NCI-H748 (cell line): ENCODE data around the gene SLC5A10.

ENCODE experiments used
- DNase-seq: peaks from one replicate; lab custom pipeline; 2025; ENCODE audit not compliant: unreplicated experiment; lab: John Stamatoyannopoulos, UW

Gene SLC5A10

GRCh38 chr17:18963126-18964017 lies 11.4 kb downstream of the SLC5A10 start:
- DNase-seq, result no peak

- no peak for DNase-seq
Observed at GRCh38 chr17:18964018-18964351, 12.0 kb downstream of the SLC5A10 start.

- DNase-seq, result no peak
Observed at GRCh38 chr17:18964550-18964949, 12.6 kb downstream of the SLC5A10 start.

- DNase-seq, result no peak
Observed at GRCh38 chr17:18965530-18966236, 13.7 kb downstream of the SLC5A10 start.

- peak; percentile 25 for DNase-seq
Observed at GRCh38 chr17:18966831-18967624, 15.1 kb downstream of the SLC5A10 start.

- no peak for DNase-seq
Observed at GRCh38 chr17:18967916-18968315, 16.0 kb downstream of the SLC5A10 start.

- no peak for DNase-seq
Observed at GRCh38 chr17:18968345-18968744, 16.4 kb downstream of the SLC5A10 start.

GRCh38 chr17:18968945-18969887 lies 17.3 kb downstream of the SLC5A10 start:
- peak; percentile 37 for DNase-seq

GRCh38 chr17:18970582-18971480 lies 18.9 kb downstream of the SLC5A10 start:
- DNase-seq, result no peak

GRCh38 chr17:18971801-18972200 lies 19.8 kb downstream of the SLC5A10 start:
- DNase-seq, result no peak

- DNase-seq, result no peak
Observed at GRCh38 chr17:18974407-18975149, 22.6 kb downstream of the SLC5A10 start.

- DNase-seq, result no peak
Observed at GRCh38 chr17:18975597-18975996, 23.6 kb downstream of the SLC5A10 start.

GRCh38 chr17:18976201-18976600 lies 24.2 kb downstream of the SLC5A10 start:
- no peak for DNase-seq

GRCh38 chr17:18977021-18977420 lies 25.1 kb downstream of the SLC5A10 start:
- no peak for DNase-seq

GRCh38 chr17:18977646-18978045 lies 25.7 kb downstream of the SLC5A10 start:
- DNase-seq, result no peak

GRCh38 chr17:18978050-18978449 lies 26.1 kb downstream of the SLC5A10 start:
- DNase-seq, result no peak

- no peak for DNase-seq
Observed at GRCh38 chr17:18978655-18979054, 26.7 kb downstream of the SLC5A10 start.

- no peak for DNase-seq
Observed at GRCh38 chr17:18980682-18981334, 28.8 kb downstream of the SLC5A10 start.
